Neutrophil (primary cell): Measurements from ENCODE around the gene VSTM2L.

ENCODE experiments used
- H3K27ac ChIP-seq: fragments of 200-600 bp; sonication (generic); 2 replicates; pipeline ENCODE4 v1.5.1; 2016; ENCODE audit warnings: mild to moderate bottlenecking, moderate library complexity
- H3K27me3 ChIP-seq: fragments of 200-600 bp; sonication (generic); 2 replicates; pipeline ENCODE4 v1.6.0; 2016; ENCODE audit warnings: mild to moderate bottlenecking
- H3K36me3 ChIP-seq: fragments of 200-600 bp; sonication (generic); 2 replicates; pipeline ENCODE4 v1.5.1; 2017
- H3K4me1 ChIP-seq, 2 experiments: fragments of 200-600 bp in 1 of 2; sonication (generic) in 1 of 2; 1 replicate in 1 of 2; 2 replicates in 1 of 2; pipeline versions ENCODE4 v1.5.1 to v1.6.1; 2013 to 2016; ENCODE audit warnings: low read depth in 1 of 2, low read length in 1 of 2, mild to moderate bottlenecking in 1 of 2, moderate library complexity in 1 of 2; ENCODE audit not compliant: control insufficient read depth in 1 of 2, insufficient read depth in 1 of 2
- H3K4me3 ChIP-seq, 2 experiments: fragments of 200-600 bp in 1 of 2; sonication (generic) in 1 of 2; 1 replicate in 1 of 2; 2 replicates in 1 of 2; pipeline ENCODE4 v1.5.1; 2013 to 2016; ENCODE audit warnings: low read depth in 1 of 2, low read length in 1 of 2, mild to moderate bottlenecking in 1 of 2, moderate library complexity in 1 of 2
- H3K9me3 ChIP-seq: fragments of 200-600 bp; sonication (generic); 2 replicates; pipeline ENCODE4 v1.5.1; 2016
- CTCF ChIP-seq: fragments of 200-600 bp; sonication (generic); IDR thresholded peaks from 2 replicates; pipeline ENCODE4 v1.5.1; 2016; ENCODE audit warnings: antibody characterized with exemption

VSTM2L gene

GRCh38 chr20:37948956-37949355 lies 46.0 kb downstream of the VSTM2L start:
- H3K9me3 ChIP-seq = no peaks in the 10 kb centered on the region
- no peak overlapping the region for H3K27ac ChIP-seq
- no peak for TF ChIP-seq CTCF
- no peaks in the 10 kb centered on the region for H3K27me3 ChIP-seq
- no peaks in the 10 kb centered on the region for H3K36me3 ChIP-seq
- no peak overlapping the region for H3K4me3 ChIP-seq
- no peaks in the 10 kb centered on the region for H3K4me1 ChIP-seq

GRCh38 chr20:37954190-37954589 lies 51.3 kb downstream of the VSTM2L start:
- H3K4me3 ChIP-seq = no peak overlapping the region
- H3K36me3 ChIP-seq = no peaks in the 10 kb centered on the region
- peaks cover 41% of the 10 kb centered on the region for H3K27me3 ChIP-seq
- H3K9me3 ChIP-seq = no peaks in the 10 kb centered on the region
- no peaks in the 10 kb centered on the region for H3K4me1 ChIP-seq
- no peak overlapping the region for H3K27ac ChIP-seq
- no peak for TF ChIP-seq CTCF

GRCh38 chr20:37954626-37955025 lies 51.7 kb downstream of the VSTM2L start:
- peaks cover 45% of the 10 kb centered on the region for H3K27me3 ChIP-seq
- no peak for TF ChIP-seq CTCF

GRCh38 chr20:37955511-37955910 lies 52.6 kb downstream of the VSTM2L start:
- Histone ChIP-seq H3K9me3 (no peaks in the 10 kb centered on the region), H3K27ac (no peak overlapping the region), H3K4me3 (no peak overlapping the region), H3K4me1 (no peaks in the 10 kb centered on the region), H3K27me3 (peaks cover 54% of the 10 kb centered on the region), H3K36me3 (no peaks in the 10 kb centered on the region)
- no peak for TF ChIP-seq CTCF

More at GRCh38 chr20:37954626-37955025, 51.7 kb downstream of the VSTM2L start:
- Histone ChIP-seq H3K27ac (no peak overlapping the region), H3K4me1 (no peaks in the 10 kb centered on the region), H3K4me3 (no peak overlapping the region), H3K9me3 (no peaks in the 10 kb centered on the region), H3K36me3 (no peaks in the 10 kb centered on the region)

- Histone ChIP-seq H3K4me1 (no peaks in the 10 kb centered on the region), H3K9me3 (no peaks in the 10 kb centered on the region), H3K27me3 (peaks cover 56% of the 10 kb centered on the region), H3K36me3 (no peaks in the 10 kb centered on the region), H3K27ac (no peak overlapping the region), H3K4me3 (no peak overlapping the region)
- TF ChIP-seq CTCF = no peak
These were observed 53.2 kb downstream of the VSTM2L start for GRCh38 chr20:37956107-37956585.
